ENCODE measurements around the gene ARHGAP4. TPM values are rescaled to one million over a fixed set of nuclear protein-coding genes. Genes with fewer than 3 reads are reported as not detected.

ARHGAP4 gene
- total RNA-seq, 1 donor from 2014 or later = 3.1 TPM

GRCh38 chrX:153953342-153953830 is 27.3 kb upstream of the ARHGAP4 start:
- no peaks in the 10 kb centered on the region for H3K9me3 Mint-ChIP-seq (ENCODE audit: low read depth)
- H3K4me3 Mint-ChIP-seq (ENCODE audit: unreplicated experiment) = no peak overlapping the region
- H3K27ac Mint-ChIP-seq (ENCODE audit: unreplicated experiment) = no peak overlapping the region
- no peak for DNase-seq (ENCODE audit: low spot score)
- peak; percentile 99 for TF ChIP-seq CTCF (IDR thresholded peaks at IDR 0.05)
- H3K27me3 Mint-ChIP-seq (ENCODE audit: low read depth) = no peaks in the 10 kb centered on the region
- peaks cover 10% of the 10 kb centered on the region for H3K4me1 Mint-ChIP-seq (ENCODE audit: low read depth)
- H3K36me3 Mint-ChIP-seq (ENCODE audit: low read depth) = peaks cover 43% of the 10 kb centered on the region

GRCh38 chrX:153952373-153953026 is 26.4 kb upstream of the ARHGAP4 start:
- H3K36me3 Mint-ChIP-seq (ENCODE audit: low read depth) = peaks cover 43% of the 10 kb centered on the region
- TF ChIP-seq CTCF (IDR thresholded peaks at IDR 0.05) = no peak
- no peak overlapping the region for H3K4me3 Mint-ChIP-seq (ENCODE audit: unreplicated experiment)
- H3K9me3 Mint-ChIP-seq (ENCODE audit: low read depth) = no peaks in the 10 kb centered on the region
- H3K27ac Mint-ChIP-seq (ENCODE audit: unreplicated experiment) = no peak overlapping the region
- DNase-seq (ENCODE audit: low spot score) = no peak
- H3K4me1 Mint-ChIP-seq (ENCODE audit: low read depth) = peaks cover 11% of the 10 kb centered on the region
- H3K27me3 Mint-ChIP-seq (ENCODE audit: low read depth) = no peaks in the 10 kb centered on the region

GRCh38 chrX:153951683-153952372 is 25.8 kb upstream of the ARHGAP4 start:
- H3K4me3 Mint-ChIP-seq (ENCODE audit: unreplicated experiment) = no peak overlapping the region
- H3K4me1 Mint-ChIP-seq (ENCODE audit: low read depth) = peaks cover 13% of the 10 kb centered on the region
- DNase-seq (ENCODE audit: low spot score) = no peak
- H3K27me3 Mint-ChIP-seq (ENCODE audit: low read depth) = no peaks in the 10 kb centered on the region
- no peak for TF ChIP-seq CTCF (IDR thresholded peaks at IDR 0.05)
- H3K36me3 Mint-ChIP-seq (ENCODE audit: low read depth) = peaks cover 38% of the 10 kb centered on the region
- no peak overlapping the region for H3K27ac Mint-ChIP-seq (ENCODE audit: unreplicated experiment)
- H3K9me3 Mint-ChIP-seq (ENCODE audit: low read depth) = no peaks in the 10 kb centered on the region

GRCh38 chrX:153950127-153950526 is 24.1 kb upstream of the ARHGAP4 start:
- no peaks in the 10 kb centered on the region for H3K9me3 Mint-ChIP-seq (ENCODE audit: low read depth)
- DNase-seq (ENCODE audit: low spot score) = no peak
- H3K4me3 Mint-ChIP-seq (ENCODE audit: unreplicated experiment) = no peak overlapping the region
- peaks cover 13% of the 10 kb centered on the region for H3K4me1 Mint-ChIP-seq (ENCODE audit: low read depth)
- peaks cover 29% of the 10 kb centered on the region for H3K36me3 Mint-ChIP-seq (ENCODE audit: low read depth)
- no peak for TF ChIP-seq CTCF (IDR thresholded peaks at IDR 0.05)
- no peaks in the 10 kb centered on the region for H3K27me3 Mint-ChIP-seq (ENCODE audit: low read depth)
- no peak overlapping the region for H3K27ac Mint-ChIP-seq (ENCODE audit: unreplicated experiment)

- DNase-seq (ENCODE audit: low spot score) = no peak
- Mint-ChIP-seq H3K27me3 (ENCODE audit: low read depth) (no peaks in the 10 kb centered on the region), H3K36me3 (ENCODE audit: low read depth) (peaks cover 22% of the 10 kb centered on the region), H3K27ac (ENCODE audit: unreplicated experiment) (no peak overlapping the region), H3K4me1 (ENCODE audit: low read depth) (peaks cover 10% of the 10 kb centered on the region), H3K9me3 (ENCODE audit: low read depth) (no peaks in the 10 kb centered on the region), H3K4me3 (ENCODE audit: unreplicated experiment) (no peak overlapping the region)
- TF ChIP-seq CTCF (IDR thresholded peaks at IDR 0.05) = no peak
Observed at GRCh38 chrX:153948847-153949805, 23.1 kb upstream of the ARHGAP4 start.

All from chondrocyte (in vitro differentiated cells).